GM21390 (cell line): ENCODE data around the gene CPSF6.
"Not testable (repeated sequence)": the region's sequence is repeated elsewhere in the genome, so short reads cannot be mapped to it uniquely, and the experiment has no call there.

Experiments used
- ATAC-seq: cut with Tn5 transposase; IDR thresholded peaks from one replicate; pipeline ENCODE4 v1.9.1; 2021; ENCODE audit not compliant: unreplicated experiment

The CPSF6 gene

GRCh38 chr12:69317233-69317632, 77.9 kb downstream of the CPSF6 start:
- ATAC-seq, result not testable (repeated sequence)

- no peak for ATAC-seq
These were observed 78.9 kb downstream of the CPSF6 start for GRCh38 chr12:69318225-69318624.

DNA sequence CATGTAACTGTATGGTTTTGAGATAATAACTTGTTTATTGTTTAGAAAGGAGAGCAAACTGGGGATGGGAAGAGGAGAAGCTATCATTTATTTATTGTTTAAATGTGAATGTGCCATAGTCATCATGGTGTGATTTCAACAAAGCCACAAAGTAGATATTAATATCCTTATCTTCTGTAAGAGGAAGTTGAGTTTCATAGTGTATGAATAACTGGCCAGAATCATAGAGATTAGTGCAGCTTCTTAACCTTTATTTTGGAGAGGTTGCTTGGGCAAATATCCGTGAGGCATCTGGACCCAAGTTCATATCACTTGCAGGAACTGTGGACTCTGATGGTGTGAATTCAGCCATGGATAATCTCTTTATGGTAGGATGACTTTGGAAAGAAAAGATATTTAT, 82.0 kb downstream of the CPSF6 start:
- no peak for ATAC-seq
